IMR-90 (cell line): ENCODE results near the gene FAM149A. TPM values are rescaled to one million over a fixed set of nuclear protein-coding genes. Genes with fewer than 3 reads are reported as not detected.

Experiments used
- ATAC-seq: fragments of 200-7000 bp; cut with Tn5 transposase; 2 replicates; pipeline ENCODE4 v1.9.1; 2020; ENCODE audit warnings: low read depth, mild to moderate bottlenecking, moderate library complexity
- BruUV-seq: library from RNA; stranded (reverse); fragments of 400-500 nt; replicated peaks from 2 replicates; lab custom pipeline; 2021; lab: Mats Ljungman, UMichigan
- CTCF ChIA-PET: fragments of 300-600 bp; formaldehyde crosslinking; extraction: SDS; loops from one replicate; lab custom pipeline; 2021; ENCODE audit warnings: antibody characterized with exemption; lab: Yijun Ruan, JAX
- POLR2A ChIA-PET: fragments of 300-600 bp; sonication (Branson Sonifier 250); formaldehyde crosslinking; loops from one replicate; lab custom pipeline; 2022; ENCODE audit warnings: antibody characterized with exemption; ENCODE audit not compliant: unreplicated experiment; lab: Charles Lee
- DNase-seq: peaks from one replicate; pipeline ENCODE4 v3.0.0; 2013
- H2AFZ ChIP-seq: replicated peaks from 2 replicates; pipeline ENCODE3; 2013; ENCODE audit warnings: low read length, mild to moderate bottlenecking; ENCODE audit not compliant: poor library complexity
- H2AK5ac ChIP-seq: 2 replicates; pipeline ENCODE4 v1.6.1; 2013; ENCODE audit warnings: low read depth, low read length, inconsistent platforms
- H2AK9ac ChIP-seq: replicated peaks from 2 replicates; pipeline ENCODE3; 2013; ENCODE audit warnings: mild to moderate bottlenecking, low read depth, low read length, moderate library complexity; ENCODE audit not compliant: poor library complexity
- H2BK120ac ChIP-seq: 2 replicates; pipeline ENCODE4 v1.6.1; 2013; ENCODE audit warnings: low read depth, low read length, inconsistent platforms
- H2BK15ac ChIP-seq: 3 replicates; pipeline ENCODE4 v1.6.1; 2013; ENCODE audit warnings: low read depth, low read length, inconsistent platforms
- H2BK20ac ChIP-seq: 2 replicates; pipeline ENCODE4 v1.6.1; 2013; ENCODE audit warnings: low read depth, mild to moderate bottlenecking, inconsistent platforms, low read length, moderate library complexity
- H2BK5ac ChIP-seq: 2 replicates; pipeline ENCODE4 v1.6.1; 2013; ENCODE audit warnings: mild to moderate bottlenecking, low read depth, low read length, inconsistent platforms; ENCODE audit not compliant: poor library complexity, severe bottlenecking
- H3K14ac ChIP-seq: replicated peaks from 2 replicates; pipeline ENCODE4 v1.6.1; 2013; ENCODE audit warnings: low read depth, low read length, inconsistent platforms
- H3K18ac ChIP-seq: 2 replicates; pipeline ENCODE4 v1.6.1; 2013; ENCODE audit warnings: low read depth, low read length, control low read depth
- H3K23ac ChIP-seq: 2 replicates; pipeline ENCODE4 v1.6.1; 2013; ENCODE audit warnings: low read depth, low read length, inconsistent platforms
- H3K27ac ChIP-seq: 2 replicates; pipeline ENCODE4 v1.5.1; 2013; ENCODE audit warnings: mild to moderate bottlenecking, control low read depth, low read length; ENCODE audit not compliant: insufficient read depth
- H3K27me3 ChIP-seq: 2 replicates; pipeline ENCODE4 v1.6.1; 2013; ENCODE audit warnings: low read length; ENCODE audit not compliant: control insufficient read depth, insufficient read depth
- H3K36me3 ChIP-seq: 2 replicates; pipeline ENCODE4 v1.6.1; 2013; ENCODE audit warnings: low read length, mixed read lengths; ENCODE audit not compliant: control insufficient read depth, insufficient read depth
- H3K4ac ChIP-seq: 2 replicates; pipeline ENCODE4 v1.6.1; 2013; ENCODE audit warnings: low read depth, low read length, inconsistent platforms
- H3K4me1 ChIP-seq: 2 replicates; pipeline ENCODE4 v1.6.1; 2013; ENCODE audit warnings: low read length, mixed read lengths; ENCODE audit not compliant: control insufficient read depth, insufficient read depth
- H3K4me2 ChIP-seq: 2 replicates; pipeline ENCODE4 v1.6.1; 2013; ENCODE audit warnings: low read depth, mild to moderate bottlenecking, control low read depth, low read length, moderate library complexity
- H3K4me3 ChIP-seq: 2 replicates; pipeline ENCODE4 v1.5.1; 2013; ENCODE audit warnings: low read depth, mild to moderate bottlenecking, control low read depth, low read length, moderate library complexity; ENCODE audit not compliant: insufficient read depth
- H3K56ac ChIP-seq: 2 replicates; pipeline ENCODE4 v1.6.1; 2013; ENCODE audit warnings: low read length, inconsistent platforms; ENCODE audit not compliant: insufficient read depth; ENCODE audit errors: extremely low read depth
- H3K79me1 ChIP-seq, 2 experiments: 2 replicates each; pipeline ENCODE4 v1.6.1; 2013; ENCODE audit warnings: low read length in 2 of 2, inconsistent platforms in 1 of 2, low read depth in 1 of 2
- H3K9ac ChIP-seq: 2 replicates; pipeline ENCODE4 v1.6.1; 2013; ENCODE audit warnings: low read depth, low read length, control low read depth
- H3K9me1 ChIP-seq: 2 replicates; pipeline ENCODE4 v1.6.1; 2013; ENCODE audit warnings: low read length, inconsistent platforms; ENCODE audit not compliant: insufficient read depth
- H3K9me3 ChIP-seq: 2 replicates; pipeline ENCODE4 v1.6.1; 2013; ENCODE audit warnings: low read length; ENCODE audit not compliant: control insufficient read depth, insufficient read depth
- H4K20me1 ChIP-seq: 2 replicates; pipeline ENCODE4 v1.6.1; 2013; ENCODE audit warnings: low read length, inconsistent platforms; ENCODE audit not compliant: insufficient read depth
- H4K5ac ChIP-seq: 2 replicates; pipeline ENCODE4 v1.6.1; 2013; ENCODE audit warnings: mild to moderate bottlenecking, low read depth, low read length, control low read depth
- H4K8ac ChIP-seq, 2 experiments: 2 replicates each; pipeline ENCODE4 v1.6.1; 2013; ENCODE audit warnings: low read depth in 2 of 2, low read length in 2 of 2, control low read depth in 1 of 2, inconsistent platforms in 1 of 2
- H4K91ac ChIP-seq: 2 replicates; pipeline ENCODE4 v1.6.1; 2013; ENCODE audit warnings: low read depth, low read length, inconsistent platforms; ENCODE audit not compliant: insufficient read depth
- BHLHE40 ChIP-seq: fragments of 150-350 bp; IDR thresholded peaks from 2 replicates; pipeline ENCODE4 v1.6.1; 2016; ENCODE audit warnings: mild to moderate bottlenecking, low read depth, low read length
- CHD1 ChIP-seq: IDR thresholded peaks from 2 replicates; pipeline ENCODE4 v1.6.1; 2012; ENCODE audit warnings: low read depth, low read length, improper control_type of control experiment
- MAFK ChIP-seq: IDR thresholded peaks from 2 replicates; pipeline ENCODE4 v1.6.1; 2012; ENCODE audit warnings: low read depth, low read length, improper control_type of control experiment
- MXI1 ChIP-seq: IDR thresholded peaks from 2 replicates; pipeline ENCODE4 v1.6.1; 2012; ENCODE audit warnings: low read depth, mild to moderate bottlenecking, low read length, moderate library complexity, borderline replicate concordance
- RAD21 ChIP-seq: IDR thresholded peaks from 2 replicates; pipeline ENCODE4 v1.6.1; 2012; ENCODE audit warnings: low read length, improper control_type of control experiment
- RFX5 ChIP-seq: IDR thresholded peaks from 2 replicates; pipeline ENCODE4 v1.8.0; 2012; ENCODE audit warnings: low read depth, mild to moderate bottlenecking, low read length, moderate library complexity
- SMC3 ChIP-seq: fragments of 150-350 bp; IDR thresholded peaks from 2 replicates; pipeline ENCODE4 v1.6.1; 2016; ENCODE audit warnings: low read depth, mild to moderate bottlenecking, antibody characterized with exemption, low read length, moderate library complexity
- WGBS, 2 experiments: methylation state at CpG; one replicate each; pipeline versions ENCODE4 v1.1.5 to v1.1.7; 2013; ENCODE audit warnings: missing lambda C conversion rate in 2 of 2; ENCODE audit not compliant: insufficient read length in 1 of 2; ENCODE audit errors: extremely low coverage in 2 of 2; 5-methylcytosine and 5-hydroxymethylcytosine counted together
- dilution Hi-C: fragments of 300-500 bp; cut with HindIII; formaldehyde crosslinking; loops from one replicate; pipeline ENCODE4 v1.14.3; 2018; ENCODE audit warnings: low sequenced_read_pairs; ENCODE audit not compliant: unreplicated experiment
- in situ Hi-C: fragments of 300-500 bp; cut with MboI; formaldehyde crosslinking; loops from 3 replicates; pipeline ENCODE4 v1.14.3; 2019; ENCODE audit warnings: low sequenced_read_pairs, inconsistent platforms, mixed read lengths
- intact Hi-C: fragments of 100-400 bp; cut with micrococcal nuclease; formaldehyde crosslinking; loops from 2 replicates; pipeline ENCODE4 v1.10.0; 2022
- polyA plus RNA-seq, 3 experiments: library from polyadenylated mRNA; depleted of rRNA; stranded (reverse); fragments of >200 nt; gene quantifications; 2 replicates each; pipeline ENCODE4 v1.2.3, GENCODE V29; 2012; ENCODE audit warnings: low replicate concordance in 1 of 3
- total RNA-seq: library from RNA; depleted of rRNA; stranded (reverse); fragments of >200 nt; gene quantifications from 2 replicates; pipeline ENCODE4 v1.2.3, GENCODE V29; 2012
- TF ChIP-seq, protein P1 (sequence below): conservative IDR thresholded peaks from 2 replicates; pipeline ENCODE4 v1.5.1; 2012; ENCODE audit warnings: mild to moderate bottlenecking, low read depth, low read length, improper control_type of control experiment

Gene FAM149A
- total and polyA plus RNA-seq, 2 of the 4 experiments (the other 2 are of a cell fraction), result 0.54 to 0.70 TPM

DNA sequence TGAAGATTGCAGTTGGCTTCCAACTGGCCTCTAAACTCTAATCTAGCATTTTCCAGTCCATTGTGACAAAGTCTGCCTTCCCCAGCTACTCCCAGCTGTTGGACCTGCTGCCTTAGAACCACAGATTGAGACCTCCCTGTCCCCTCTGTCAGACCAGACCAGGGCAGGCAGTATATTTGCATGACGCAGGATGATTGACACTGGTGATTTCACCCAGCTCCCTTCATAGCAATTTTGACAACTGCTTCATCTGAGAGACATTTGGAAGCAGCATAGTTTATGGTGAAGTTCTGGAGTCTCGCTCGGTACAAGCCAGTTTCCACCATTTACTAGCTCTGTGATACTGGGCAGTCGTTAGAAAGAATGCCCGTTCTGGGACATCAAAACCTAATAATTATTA is 89.3 kb downstream of the FAM149A start (continued):
- no peak for TF ChIP-seq MXI1
- TF ChIP-seq BHLHE40, result no peak
- no peak for TF ChIP-seq RFX5

GRCh38 chr4:186196063-186196462 is 91.6 kb downstream of the FAM149A start:
- peaks cover 3% of the 10 kb centered on the region; the same call in 1 of the 2 replicates for H3K36me3 ChIP-seq
- no peaks in the 10 kb centered on the region for H3K9me3 ChIP-seq
- H4K5ac ChIP-seq, result no peak overlapping the region
- no peak overlapping the region for H2BK120ac ChIP-seq
- intact Hi-C loops, result loop anchor here (10.0 kb wide), 1 partner anchor 279 kb away; no protein-coding TSS in a partner anchor
- no peak overlapping the region for H2AK9ac ChIP-seq
- no peak for DNase-seq
- no peak overlapping the region for H3K23ac ChIP-seq
- H3K14ac ChIP-seq, result no peak overlapping the region
- 100% methylated on average over 3 of the region's 6 CpGs; no CpG with 5 or more reads in 1 of the 2 experiments for WGBS, 2 experiments
- TF ChIP-seq SMC3 (no peak), MAFK (no peak), RAD21 (no peak), RFX5 (no peak), CHD1 (no peak)
- TF ChIP-seq, protein P1, sequence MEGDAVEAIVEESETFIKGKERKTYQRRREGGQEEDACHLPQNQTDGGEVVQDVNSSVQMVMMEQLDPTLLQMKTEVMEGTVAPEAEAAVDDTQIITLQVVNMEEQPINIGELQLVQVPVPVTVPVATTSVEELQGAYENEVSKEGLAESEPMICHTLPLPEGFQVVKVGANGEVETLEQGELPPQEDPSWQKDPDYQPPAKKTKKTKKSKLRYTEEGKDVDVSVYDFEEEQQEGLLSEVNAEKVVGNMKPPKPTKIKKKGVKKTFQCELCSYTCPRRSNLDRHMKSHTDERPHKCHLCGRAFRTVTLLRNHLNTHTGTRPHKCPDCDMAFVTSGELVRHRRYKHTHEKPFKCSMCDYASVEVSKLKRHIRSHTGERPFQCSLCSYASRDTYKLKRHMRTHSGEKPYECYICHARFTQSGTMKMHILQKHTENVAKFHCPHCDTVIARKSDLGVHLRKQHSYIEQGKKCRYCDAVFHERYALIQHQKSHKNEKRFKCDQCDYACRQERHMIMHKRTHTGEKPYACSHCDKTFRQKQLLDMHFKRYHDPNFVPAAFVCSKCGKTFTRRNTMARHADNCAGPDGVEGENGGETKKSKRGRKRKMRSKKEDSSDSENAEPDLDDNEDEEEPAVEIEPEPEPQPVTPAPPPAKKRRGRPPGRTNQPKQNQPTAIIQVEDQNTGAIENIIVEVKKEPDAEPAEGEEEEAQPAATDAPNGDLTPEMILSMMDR, result no peak
- ChIA-PET POLR2A (no interaction called here), CTCF (no interaction called here)
- in situ Hi-C loops, result no loop called here
- H2BK15ac ChIP-seq, result no peak overlapping the region
- H3K27me3 ChIP-seq, result no peaks in the 10 kb centered on the region
- no TSS peak for BruUV-seq
- no peak overlapping the region for H3K56ac ChIP-seq
- no peaks in the 10 kb centered on the region for H3K4me1 ChIP-seq
- no peaks in the 10 kb centered on the region for H4K20me1 ChIP-seq
- no peak overlapping the region for H3K4me3 ChIP-seq
- no peak overlapping the region for H2AK5ac ChIP-seq
- H3K4ac ChIP-seq, result no peak overlapping the region
- H3K18ac ChIP-seq, result no peak overlapping the region
- no peak overlapping the region for H2BK5ac ChIP-seq
- H4K91ac ChIP-seq, result no peak overlapping the region
- ATAC-seq, result no peak
- no peak overlapping the region for H3K27ac ChIP-seq
- peaks cover 0 to 5% of the 10 kb centered on the region in 2 experiments; a peak in 2 of 4 replicates for H3K79me1 ChIP-seq
- no peak overlapping the region for H4K8ac ChIP-seq
- H2BK20ac ChIP-seq, result no peak overlapping the region
- H3K9ac ChIP-seq, result no peak overlapping the region
- no peak overlapping the region for H3K4me2 ChIP-seq
- peaks cover 6% of the 10 kb centered on the region; the same call in 1 of the 2 replicates for H3K9me1 ChIP-seq
- dilution Hi-C loops, result no loop called here
- no peak overlapping the region for H2AFZ ChIP-seq
